DOHH2 (cell line): Measurements from ENCODE around the gene PLPPR5.

Experiments used
- EZH2phosphoT487 ChIP-seq: fragments of 200-600 bp; sonication (generic); IDR thresholded peaks from 2 replicates; pipeline ENCODE4 v1.6.1; 2017; ENCODE audit warnings: borderline replicate concordance, mild to moderate bottlenecking, antibody characterized with exemption, low read length, moderate library complexity, mixed read lengths
- TF ChIP-seq, protein P1 (sequence below): fragments of 200-600 bp; sonication (generic); IDR thresholded peaks from one replicate; pipeline ENCODE4 v1.5.1; 2014; ENCODE audit warnings: antibody characterized with exemption, mild to moderate bottlenecking, low read depth, low read length; ENCODE audit not compliant: poor library complexity, severe bottlenecking

DNA sequence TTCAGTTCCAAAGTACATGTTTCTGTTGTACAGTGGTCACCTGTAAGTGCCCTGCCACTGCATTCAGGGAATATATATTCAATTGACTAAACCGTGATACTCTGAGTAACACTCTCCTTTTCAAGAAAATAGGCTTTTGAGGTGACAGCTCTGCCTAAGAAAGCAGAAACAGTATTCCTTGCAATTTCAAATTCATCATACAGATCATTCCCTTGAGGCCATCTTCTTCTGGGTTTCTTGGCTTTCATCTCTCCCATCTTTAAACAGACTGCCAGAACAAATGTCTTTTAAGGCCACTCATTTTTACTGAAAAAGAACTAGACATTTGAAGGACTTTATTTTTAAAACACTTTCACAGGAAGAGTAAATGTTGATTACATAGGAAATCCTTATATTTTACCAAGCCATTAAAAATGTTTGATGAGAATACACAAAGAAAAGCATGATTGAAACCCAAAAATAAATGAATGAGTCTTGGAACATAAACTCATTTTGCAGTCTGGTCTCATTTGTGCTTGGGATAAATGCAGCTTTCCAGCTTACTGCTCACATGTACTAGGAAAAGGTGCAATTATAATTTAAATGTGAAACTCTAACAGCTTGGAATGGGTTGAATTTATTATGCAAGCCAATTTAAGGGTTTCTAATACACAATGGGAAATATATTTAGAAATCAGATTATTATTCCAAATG lies 34.7 kb downstream of the PLPPR5 start:
- TF ChIP-seq, protein P1, sequence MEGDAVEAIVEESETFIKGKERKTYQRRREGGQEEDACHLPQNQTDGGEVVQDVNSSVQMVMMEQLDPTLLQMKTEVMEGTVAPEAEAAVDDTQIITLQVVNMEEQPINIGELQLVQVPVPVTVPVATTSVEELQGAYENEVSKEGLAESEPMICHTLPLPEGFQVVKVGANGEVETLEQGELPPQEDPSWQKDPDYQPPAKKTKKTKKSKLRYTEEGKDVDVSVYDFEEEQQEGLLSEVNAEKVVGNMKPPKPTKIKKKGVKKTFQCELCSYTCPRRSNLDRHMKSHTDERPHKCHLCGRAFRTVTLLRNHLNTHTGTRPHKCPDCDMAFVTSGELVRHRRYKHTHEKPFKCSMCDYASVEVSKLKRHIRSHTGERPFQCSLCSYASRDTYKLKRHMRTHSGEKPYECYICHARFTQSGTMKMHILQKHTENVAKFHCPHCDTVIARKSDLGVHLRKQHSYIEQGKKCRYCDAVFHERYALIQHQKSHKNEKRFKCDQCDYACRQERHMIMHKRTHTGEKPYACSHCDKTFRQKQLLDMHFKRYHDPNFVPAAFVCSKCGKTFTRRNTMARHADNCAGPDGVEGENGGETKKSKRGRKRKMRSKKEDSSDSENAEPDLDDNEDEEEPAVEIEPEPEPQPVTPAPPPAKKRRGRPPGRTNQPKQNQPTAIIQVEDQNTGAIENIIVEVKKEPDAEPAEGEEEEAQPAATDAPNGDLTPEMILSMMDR = no peak
- no peak for TF ChIP-seq EZH2phosphoT487
